Activated naive CD4-positive, alpha-beta T cell (primary cell): ENCODE data around the gene LACRT.
"Not testable (repeated sequence)": the region's sequence is repeated elsewhere in the genome, so short reads cannot be mapped to it uniquely, and the experiment has no call there.

ENCODE experiments used
- DNase-seq, 4 experiments: peaks; one replicate each; lab custom pipeline; 2025; lab: John Stamatoyannopoulos, UW

The LACRT gene

GRCh38 chr12:54639112-54639511 lies 4.4 kb upstream of the LACRT start:
- not testable (repeated sequence) for DNase-seq

- no peak for DNase-seq
Measured at GRCh38 chr12:54631988-54632728, 2.5 kb downstream of the LACRT start.

GRCh38 chr12:54631551-54631950 lies 3.1 kb downstream of the LACRT start:
- DNase-seq: no peak

- no peak for DNase-seq
Measured at GRCh38 chr12:54629925-54630324, 4.8 kb downstream of the LACRT start.

GRCh38 chr12:54628186-54628846 lies 6.4 kb downstream of the LACRT start:
- no peak for DNase-seq

- no peak for DNase-seq
Measured at GRCh38 chr12:54627304-54627703, 7.4 kb downstream of the LACRT start.

GRCh38 chr12:54625598-54625997 lies 9.1 kb downstream of the LACRT start:
- DNase-seq: no peak

- no peak for DNase-seq
Measured at GRCh38 chr12:54624315-54625279, 10.1 kb downstream of the LACRT start.

- no peak for DNase-seq
Measured at GRCh38 chr12:54622463-54623183, 12.1 kb downstream of the LACRT start.

GRCh38 chr12:54616933-54617680 lies 17.6 kb downstream of the LACRT start:
- no peak for DNase-seq

GRCh38 chr12:54612225-54612750 lies 22.4 kb downstream of the LACRT start:
- DNase-seq: no peak

- no peak for DNase-seq
Measured at GRCh38 chr12:54611715-54612149, 23.0 kb downstream of the LACRT start.

GRCh38 chr12:54608769-54609168 lies 25.9 kb downstream of the LACRT start:
- DNase-seq: no peak

- DNase-seq: no peak
Measured at GRCh38 chr12:54608156-54608555, 26.5 kb downstream of the LACRT start.

- DNase-seq: no peak
Measured at GRCh38 chr12:54606556-54606955, 28.1 kb downstream of the LACRT start.

GRCh38 chr12:54605138-54605970 lies 29.3 kb downstream of the LACRT start:
- DNase-seq: no peak

GRCh38 chr12:54604436-54604835 lies 30.3 kb downstream of the LACRT start:
- DNase-seq: no peak

GRCh38 chr12:54603872-54604271 lies 30.8 kb downstream of the LACRT start:
- DNase-seq: no peak

GRCh38 chr12:54603173-54603814 lies 31.4 kb downstream of the LACRT start:
- peak; percentile 16 to 43 (median 18) for DNase-seq
